GM19438 (cell line): Measurements from ENCODE around the gene RNF217.
"Not testable (repeated sequence)": the region's sequence is repeated elsewhere in the genome, so short reads cannot be mapped to it uniquely, and the experiment has no call there.

Source experiments
- ATAC-seq: cut with Tn5 transposase; IDR thresholded peaks from one replicate; pipeline ENCODE4 v1.9.1; 2021; ENCODE audit warnings: low read depth; ENCODE audit not compliant: unreplicated experiment

RNF217 gene

DNA sequence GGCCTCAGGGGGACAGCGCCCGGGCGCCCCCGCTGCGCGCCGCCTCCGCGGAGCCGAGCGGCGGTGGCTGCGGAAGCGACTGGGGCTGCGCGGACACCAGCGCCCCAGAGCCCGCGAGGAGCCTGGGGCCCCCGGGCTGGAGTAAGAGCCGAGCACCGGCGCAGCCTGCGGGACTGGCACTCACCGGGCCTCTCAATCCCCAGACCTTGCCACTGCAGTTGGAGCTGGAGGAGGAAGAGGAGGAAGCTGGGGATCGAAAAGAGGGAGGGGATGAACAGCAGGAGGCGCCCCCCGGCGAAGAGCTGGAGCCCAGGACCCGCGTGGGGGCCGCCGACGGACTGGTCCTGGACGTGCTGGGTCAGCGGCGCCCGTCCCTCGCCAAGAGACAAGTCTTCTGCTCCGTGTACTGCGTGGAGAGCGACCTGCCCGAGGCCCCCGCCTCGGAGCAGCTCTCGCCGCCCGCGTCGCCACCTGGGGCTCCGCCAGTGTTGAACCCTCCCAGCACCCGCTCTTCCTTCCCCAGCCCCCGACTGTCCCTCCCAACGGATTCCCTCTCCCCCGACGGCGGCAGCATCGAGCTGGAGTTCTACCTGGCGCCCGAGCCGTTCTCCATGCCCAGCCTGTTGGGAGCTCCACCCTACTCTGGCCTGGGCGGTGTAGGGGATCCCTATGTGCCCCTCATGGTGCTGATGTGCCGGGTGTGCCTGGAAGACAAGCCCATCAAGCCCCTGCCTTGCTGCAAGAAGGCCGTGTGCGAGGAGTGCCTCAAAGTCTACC is 590 bp downstream of the RNF217 start:
- ATAC-seq = peak; percentile 39

DNA sequence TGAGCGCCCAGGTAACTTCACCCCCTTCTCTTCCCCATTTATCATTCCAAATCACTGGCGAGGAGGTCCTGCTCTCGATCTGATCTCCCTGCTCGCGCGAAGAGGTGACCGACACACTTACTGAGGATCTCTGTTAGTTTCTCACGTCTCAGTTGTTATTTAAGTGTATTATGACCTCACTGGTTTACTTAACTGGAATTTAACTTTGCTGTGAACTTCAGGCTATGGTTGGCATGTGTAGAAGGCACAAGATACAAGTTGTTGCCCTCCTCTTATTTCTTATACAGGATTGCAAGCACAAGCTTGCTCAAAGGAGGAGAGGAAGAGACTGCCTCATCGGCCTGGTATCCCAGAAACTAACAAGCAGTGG is 1.2 kb downstream of the RNF217 start:
- ATAC-seq = no peak

DNA sequence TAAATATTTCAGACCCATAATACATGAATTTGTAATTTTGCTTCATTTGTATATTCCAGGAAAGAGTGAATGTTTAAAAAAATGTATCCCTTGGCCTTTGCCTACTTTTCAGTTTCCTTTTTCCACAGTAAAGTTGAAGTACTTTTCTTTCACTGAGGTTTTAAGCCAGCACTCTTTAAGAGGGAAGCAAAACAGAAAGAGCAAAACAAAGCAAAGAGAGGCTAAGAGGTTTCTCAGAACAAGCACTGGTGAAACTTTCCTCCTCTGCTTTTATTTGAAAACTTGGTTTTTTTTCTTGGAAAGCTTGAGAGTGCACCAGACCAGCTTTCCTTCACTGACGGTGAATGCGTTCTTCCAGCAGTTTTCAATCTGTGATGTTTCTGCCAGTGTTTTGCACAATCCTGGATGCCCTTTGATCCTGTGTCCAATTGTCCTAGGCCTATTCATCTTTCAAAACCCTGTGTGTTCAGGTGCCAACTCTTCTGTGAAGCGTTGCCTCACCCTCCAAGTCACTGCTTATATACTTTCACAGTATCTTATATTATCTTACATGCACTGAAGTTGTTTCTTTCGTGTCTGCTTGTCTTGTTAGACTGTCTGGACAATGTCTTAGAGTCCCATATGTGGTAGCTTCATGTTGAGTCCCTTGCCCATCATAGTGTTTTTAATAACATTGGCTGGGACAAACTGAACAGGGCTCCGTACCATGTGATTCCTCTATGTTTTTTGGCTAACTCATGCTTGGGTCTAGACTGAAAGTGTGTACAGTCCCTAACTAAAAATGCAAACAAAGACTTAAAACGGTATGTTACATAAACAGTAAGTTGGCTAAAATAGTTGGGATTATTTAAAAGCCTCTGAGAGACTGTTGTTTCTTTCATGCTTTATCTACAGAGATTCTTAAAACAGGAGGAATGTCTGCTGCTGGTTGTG is 1.9 kb downstream of the RNF217 start:
- no peak for ATAC-seq

DNA sequence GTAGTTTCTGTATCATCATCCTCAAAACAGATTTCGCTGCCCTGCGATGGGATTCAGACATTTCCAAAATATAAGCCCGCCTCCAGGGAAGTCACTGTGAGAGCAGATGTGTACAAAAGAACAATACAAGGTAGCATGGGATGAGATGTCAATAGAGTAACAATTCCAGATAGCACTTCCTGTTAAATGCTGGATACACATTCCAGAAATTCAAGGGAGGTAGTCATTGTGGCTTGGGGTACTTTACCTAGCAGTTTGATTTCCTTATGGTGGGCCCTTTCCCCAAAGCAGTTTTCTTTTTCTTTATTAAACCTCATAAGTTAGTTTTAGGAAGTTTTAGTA is 2.5 kb downstream of the RNF217 start:
- no peak for ATAC-seq

DNA sequence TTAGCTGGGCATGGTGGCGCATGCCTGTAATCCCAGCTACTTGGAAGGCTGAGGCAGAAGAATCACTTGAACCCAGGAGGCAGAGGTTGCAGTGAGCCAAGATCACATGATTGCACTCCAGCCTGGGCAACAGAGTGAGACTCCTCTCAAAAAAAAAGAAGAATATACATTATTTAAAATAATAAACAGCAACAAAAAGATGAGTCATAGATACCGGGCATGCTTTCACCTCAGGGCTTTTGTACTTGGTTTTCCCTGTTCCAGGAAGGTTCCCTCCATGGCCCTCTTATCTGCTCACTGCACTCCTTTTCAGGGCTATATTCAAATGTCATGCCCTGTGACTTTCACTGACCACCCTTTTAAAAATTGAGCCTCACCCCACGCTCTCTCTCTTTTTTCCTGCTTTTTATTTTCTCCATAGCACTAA is 3.2 kb downstream of the RNF217 start:
- not testable (repeated sequence) for ATAC-seq

DNA sequence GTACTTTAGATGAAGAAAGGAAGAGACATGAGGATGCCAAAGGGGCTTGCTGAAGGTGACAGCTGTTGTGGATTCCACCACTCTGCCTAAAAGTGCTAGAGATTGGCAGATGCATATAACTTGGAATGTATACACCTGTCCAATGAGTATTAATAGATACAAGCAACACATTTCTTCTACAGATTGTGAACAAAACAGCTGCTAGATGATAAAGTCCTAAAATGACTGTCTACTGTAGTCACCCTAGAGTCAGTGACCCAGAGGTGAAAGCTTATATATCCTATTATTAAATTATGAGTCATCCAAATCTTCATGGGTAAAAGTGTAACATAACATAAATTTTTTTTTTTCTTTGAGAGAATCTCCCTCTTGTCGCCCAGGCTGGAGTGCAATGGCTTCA is 5.2 kb downstream of the RNF217 start:
- ATAC-seq = no peak

DNA sequence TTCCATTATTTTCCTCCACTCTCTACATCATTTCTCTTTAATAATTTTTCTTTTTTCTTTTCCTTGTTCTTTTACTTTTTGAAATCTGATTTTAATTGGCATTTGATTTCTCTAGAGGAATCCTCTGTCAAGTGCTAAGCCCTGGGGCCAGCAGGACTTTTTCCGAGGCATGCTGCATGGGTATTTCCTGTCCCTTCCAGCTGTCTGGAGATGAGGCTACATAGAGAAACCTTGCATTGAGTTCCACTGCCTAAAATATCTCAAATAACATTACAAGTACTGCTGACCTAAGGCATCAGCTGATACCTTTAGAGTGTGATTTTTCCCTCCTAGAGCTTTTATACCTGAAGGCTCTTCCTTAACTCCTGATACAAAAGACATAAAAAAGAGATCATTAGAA is 6.2 kb downstream of the RNF217 start:
- ATAC-seq = no peak

DNA sequence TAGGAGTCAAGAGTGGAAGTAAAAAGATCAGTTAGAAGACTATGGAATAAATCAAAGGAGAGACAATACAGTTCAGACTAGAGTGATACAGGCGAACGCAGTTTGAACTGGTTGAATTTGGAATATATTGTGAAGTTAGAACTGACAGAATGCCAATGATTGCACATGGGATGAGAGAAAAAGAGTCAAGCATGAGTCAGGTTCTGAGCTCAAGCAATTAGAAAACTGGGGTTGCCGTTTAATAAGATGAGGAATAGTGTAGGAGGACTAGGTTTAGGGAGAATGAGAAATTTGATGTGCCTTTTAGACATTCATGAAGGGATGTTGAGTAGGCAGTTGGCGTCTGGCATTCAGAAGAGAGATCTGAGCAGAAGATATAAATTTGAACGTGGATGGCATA is 8.0 kb downstream of the RNF217 start:
- ATAC-seq = no peak

DNA sequence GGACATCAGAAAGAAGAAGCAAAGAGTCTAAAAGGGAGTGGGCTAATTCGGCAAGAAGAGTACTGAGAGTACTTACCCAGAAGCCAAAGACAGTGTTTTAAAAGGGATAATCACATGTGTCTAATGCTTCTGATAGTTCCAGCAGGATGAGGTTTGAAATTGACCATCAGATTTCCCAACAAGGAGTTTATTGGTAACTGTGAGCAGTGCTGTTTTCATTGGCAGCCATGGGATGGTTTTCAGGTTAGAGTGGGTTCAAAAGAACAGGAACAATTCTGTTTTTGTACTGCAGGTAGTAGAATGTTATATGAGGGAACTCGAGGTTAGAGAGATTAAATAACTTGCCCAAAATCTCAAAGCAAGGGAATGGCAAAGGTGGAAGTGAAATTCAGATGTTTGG is 8.5 kb downstream of the RNF217 start:
- ATAC-seq = no peak

DNA sequence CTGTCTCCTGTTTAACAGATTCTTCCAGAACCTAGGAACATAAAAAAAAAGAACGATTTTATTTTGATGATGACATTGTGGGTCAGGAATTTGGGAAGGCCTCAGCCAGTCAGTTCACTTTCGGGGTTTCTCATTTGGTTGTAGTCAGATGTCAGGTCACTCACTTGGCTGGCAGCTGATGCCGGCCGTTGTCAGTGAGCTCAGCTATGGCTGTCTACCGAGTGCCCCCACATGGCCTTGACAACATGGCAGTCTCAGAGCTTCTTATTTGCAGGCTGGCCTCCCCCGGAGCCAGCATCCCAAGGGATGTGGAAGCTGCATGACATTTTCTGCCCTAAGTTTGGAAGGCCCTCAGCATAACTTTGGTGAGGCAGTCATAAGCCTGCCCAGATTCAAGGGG is 11.5 kb downstream of the RNF217 start:
- no peak for ATAC-seq

DNA sequence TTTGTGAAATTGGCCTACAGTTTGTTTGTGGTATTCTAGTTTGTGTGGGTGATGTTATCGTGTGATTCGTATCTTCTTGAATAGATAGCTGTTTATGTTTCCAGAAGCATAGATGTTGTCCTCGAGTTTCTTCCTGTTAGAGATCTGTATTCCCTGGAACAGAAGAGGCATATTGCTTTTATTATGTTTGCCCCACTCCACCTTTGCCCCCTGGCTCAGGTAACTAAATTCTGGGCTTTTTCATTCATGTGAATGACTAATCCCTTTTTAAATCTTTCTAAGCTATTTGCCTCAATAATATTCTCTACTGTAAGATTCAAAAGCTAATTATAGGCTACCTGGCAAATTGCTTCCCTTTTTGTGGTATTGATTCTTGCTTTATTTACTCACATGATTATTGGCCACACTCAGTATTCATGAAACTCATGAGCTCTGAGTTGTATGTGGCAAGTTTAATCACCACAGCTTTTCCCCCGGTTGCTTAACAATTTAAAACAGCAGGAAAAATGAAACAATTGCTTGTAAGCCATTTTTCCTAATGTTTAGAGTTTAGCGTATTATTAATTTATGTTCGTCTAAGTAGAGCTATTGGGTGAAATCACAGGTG is 12.6 kb downstream of the RNF217 start:
- ATAC-seq = no peak

DNA sequence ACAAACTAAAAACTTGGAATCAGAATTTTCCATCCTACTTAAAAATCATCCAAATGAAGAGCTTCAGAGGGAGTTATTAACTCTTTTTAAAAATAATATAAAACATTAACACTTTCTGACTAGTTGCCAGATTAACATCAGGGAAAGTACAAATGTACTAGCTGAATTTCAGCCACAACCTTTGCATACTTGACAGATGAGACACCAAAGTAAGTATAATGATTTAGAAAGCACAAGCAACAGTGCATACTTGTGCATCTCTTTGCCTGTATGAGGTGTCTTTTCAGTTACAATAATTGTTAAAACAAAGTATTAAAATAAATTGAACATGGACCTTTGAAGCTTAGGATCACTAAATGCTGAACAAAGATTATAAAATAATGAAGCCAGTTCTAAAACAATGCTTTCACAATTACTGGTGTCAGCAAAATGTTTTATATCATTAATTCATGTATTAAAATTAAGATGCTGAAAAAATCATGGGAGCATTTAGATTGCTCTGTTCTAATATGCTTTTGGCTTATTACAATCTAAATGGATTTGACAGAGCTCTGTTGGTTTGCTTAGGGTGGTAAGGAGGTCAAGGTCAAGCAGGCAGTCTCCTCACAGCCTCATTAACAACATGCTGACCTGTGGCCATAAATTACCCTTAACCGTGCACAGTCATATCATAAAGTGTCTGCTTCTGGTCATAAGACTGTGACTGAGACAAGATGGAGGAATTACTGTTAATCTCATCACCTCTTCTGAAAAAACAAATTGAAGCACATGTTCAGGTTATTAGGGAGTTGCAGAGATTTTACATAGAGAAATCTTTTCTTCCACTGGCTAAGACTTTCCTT is 15.1 kb downstream of the RNF217 start:
- ATAC-seq = no peak

DNA sequence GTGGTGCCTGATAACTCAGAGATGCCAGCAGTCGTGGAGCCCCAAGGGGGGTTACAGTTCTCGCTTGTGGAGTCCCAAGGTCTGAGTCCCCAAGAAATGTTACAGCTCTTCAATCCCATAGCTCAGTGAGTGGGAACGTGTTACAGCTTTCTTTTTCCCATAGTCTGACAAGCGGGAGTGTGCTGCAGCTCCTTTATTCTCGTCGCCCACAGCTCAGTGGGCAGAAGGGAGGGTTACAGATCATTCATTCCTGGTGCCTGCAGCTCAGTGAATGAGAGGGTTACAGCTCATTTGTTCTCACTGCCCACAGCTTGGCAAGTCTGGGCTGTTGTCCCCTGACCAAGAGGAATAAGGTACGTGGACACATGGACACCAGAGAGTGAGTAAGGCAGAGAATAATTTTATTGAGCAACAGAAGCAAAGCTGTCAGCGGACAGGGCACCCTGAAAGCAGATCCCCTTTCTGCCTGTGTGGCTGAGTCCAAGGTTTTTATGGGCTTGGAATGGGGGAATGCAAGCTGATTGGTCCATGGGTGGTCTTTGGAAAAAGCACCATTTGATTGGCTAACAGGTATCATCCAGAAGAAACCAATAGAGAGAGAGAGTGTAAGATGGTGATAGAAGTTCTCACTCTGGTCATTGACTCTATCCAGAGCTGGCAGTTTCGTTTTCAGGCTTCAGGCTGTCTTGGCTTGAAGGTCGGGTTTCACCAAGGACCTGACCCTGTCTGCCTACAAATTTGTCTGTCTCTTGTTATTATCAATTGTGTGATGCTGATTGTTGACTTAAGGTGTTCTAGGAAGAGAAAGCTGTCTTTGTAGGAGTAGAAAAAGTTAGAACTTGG is 16.4 kb downstream of the RNF217 start:
- no peak for ATAC-seq

DNA sequence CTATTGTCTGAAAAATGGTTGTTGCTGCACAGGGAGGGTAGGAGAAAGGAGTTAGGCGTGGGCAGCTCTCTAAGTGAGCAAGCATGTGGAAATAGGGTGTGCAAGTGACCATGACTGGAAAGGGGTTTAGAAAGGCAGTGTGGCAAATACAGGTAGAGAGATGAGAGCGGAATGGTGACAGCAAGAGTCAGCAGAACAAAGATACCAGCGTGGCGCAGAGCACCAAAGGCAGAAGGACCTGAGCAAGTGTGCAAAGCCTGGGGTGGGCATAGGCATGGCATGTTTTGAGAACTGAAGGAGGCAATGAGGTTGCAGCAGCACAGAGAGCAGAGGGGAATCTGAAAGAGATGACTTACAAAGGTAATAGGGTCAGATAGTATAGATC is 17.0 kb downstream of the RNF217 start:
- ATAC-seq = no peak

DNA sequence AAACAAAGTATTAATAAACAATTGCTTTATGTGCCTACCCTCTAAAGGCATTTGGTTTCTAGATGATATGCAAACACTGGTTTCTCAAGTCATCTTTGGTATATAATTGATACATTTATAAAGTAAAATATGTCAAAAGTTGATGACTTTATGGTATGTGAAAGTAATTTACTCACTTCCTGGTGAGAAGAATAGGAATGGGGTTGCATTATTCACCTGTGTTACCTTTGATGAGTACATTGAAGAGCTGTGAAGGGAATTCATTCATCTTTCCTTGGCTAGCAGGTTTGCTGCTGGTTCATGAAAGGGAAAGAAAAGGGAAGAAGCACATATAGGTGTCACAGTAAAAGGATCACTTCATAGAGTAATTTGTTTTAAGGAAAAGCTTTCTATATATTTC is 20.4 kb downstream of the RNF217 start:
- ATAC-seq = no peak

DNA sequence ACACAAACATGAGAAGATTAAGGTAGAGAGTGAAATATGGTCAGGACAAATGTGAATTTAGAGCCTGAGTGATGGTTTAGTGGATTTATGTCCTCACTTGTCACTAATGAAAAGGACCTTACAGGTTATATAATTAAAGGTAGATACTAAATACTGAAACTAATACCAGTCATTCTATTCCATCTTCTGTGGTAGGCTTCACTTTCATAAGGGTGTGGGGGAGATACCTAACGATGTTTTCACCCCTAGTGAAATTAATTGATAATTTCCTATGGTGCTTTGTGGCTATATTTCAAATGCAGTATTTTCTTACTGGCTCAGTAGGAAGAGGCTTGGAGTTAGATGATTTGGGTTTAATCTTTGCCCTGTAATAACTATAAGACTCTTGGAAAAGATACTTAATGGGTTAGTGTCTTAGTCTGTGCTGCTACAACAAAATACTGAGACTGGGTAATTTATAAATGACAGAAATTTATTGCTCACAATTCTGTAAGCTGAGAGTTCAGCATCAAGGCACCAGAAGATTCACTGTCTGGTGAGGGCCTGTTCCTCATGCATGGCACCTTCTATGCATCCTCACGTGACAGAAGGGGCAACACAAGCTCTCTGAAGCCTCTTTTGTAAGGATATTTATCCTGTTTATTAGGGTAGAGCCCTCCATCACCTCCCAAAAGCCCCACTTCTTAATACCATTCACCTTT is 21.3 kb downstream of the RNF217 start:
- no peak for ATAC-seq

DNA sequence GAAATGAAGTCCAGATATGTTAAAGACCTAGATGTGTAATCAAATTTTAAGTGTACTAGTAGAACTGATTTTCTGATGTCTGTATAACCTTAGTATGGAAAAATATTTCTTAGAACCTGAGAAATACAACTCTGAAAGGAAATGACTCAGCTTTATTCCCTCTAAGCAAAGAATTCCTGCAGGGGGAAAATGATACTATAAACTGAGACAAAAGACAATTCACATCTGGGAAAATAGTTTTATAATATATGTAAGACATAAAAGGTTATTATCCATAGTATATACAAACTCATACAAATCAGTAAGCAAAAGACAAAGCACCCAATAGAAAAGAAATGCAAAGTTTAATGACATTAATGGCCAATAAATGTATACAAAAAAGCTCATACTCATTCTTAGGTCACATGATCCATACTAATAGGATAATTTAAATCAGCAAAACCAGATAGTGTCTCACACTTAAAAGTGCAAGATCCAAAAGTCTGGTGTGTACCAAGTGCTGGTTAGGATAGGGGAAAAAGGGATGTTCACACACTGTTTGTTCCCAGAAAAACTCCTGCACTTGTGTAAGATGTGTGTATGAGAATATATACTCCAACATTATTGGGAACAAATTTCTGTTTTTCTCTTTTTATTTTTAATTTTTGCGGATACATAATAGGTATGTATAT is 22.6 kb downstream of the RNF217 start:
- ATAC-seq = no peak

DNA sequence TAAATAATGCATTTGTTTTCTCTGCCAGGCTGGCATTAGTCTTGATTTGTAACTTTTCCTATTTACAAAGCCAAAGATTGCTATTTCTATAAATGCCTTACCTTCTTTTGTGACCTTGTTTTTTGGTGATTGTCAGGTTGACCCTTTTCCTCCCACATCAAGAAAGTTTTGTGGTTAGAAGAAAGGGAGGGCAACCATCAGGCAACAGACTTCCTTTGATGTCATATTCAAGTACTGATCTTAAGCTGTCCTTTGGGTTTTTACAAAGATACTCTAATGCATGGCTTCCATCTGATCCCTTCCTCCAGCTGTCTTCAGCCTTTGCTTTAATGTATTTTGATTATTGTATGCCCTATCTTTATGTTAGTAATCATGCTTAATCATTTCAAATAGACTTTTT is 23.9 kb downstream of the RNF217 start:
- ATAC-seq = no peak

DNA sequence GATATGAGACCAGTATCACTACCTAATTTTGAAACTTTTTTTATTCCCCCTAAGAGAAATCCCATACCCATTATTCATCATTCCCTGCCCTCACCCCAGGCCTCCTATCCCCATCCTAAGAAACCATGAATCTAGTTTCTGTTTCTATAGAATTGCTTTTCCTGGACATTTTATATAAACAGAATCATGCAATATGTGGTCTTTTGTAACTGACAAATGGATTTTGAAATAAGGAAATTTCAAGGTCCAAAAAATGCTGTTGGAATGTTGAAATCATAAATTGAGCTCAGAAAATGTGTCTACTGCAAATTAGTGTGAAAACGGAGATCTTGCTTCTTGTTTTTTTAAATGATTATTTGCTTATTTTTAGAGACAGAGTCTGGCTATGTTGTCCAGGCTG is 25.1 kb downstream of the RNF217 start:
- no peak for ATAC-seq
